Sigmoid colon (tissue), 4 donors: ENCODE results near the gene OR51B4.

ENCODE experiments used
- CTCF ChIP-seq, 4 experiments: fragments of 450-650 bp in 3 of 4; fragments of 200-600 bp in 1 of 4; IDR thresholded peaks; one replicate each; pipeline ENCODE4 v1.5.1; 2016 to 2019; ENCODE audit warnings: antibody characterized with exemption in 4 of 4, mild to moderate bottlenecking in 3 of 4, moderate library complexity in 2 of 4
- POLR2A ChIP-seq, 2 donors: fragments of 450-650 bp; IDR thresholded peaks; one replicate each; pipeline ENCODE4 v1.6.1; 2016; ENCODE audit warnings: antibody characterized with exemption in 2 of 2, mild to moderate bottlenecking in 2 of 2, moderate library complexity in 2 of 2
- POLR2AphosphoS5 ChIP-seq, 4 donors: sonication (generic); formaldehyde crosslinking; IDR thresholded peaks; one replicate each; pipeline ENCODE4 v1.6.1; 2017; ENCODE audit warnings: antibody characterized with exemption in 4 of 4

DNA sequence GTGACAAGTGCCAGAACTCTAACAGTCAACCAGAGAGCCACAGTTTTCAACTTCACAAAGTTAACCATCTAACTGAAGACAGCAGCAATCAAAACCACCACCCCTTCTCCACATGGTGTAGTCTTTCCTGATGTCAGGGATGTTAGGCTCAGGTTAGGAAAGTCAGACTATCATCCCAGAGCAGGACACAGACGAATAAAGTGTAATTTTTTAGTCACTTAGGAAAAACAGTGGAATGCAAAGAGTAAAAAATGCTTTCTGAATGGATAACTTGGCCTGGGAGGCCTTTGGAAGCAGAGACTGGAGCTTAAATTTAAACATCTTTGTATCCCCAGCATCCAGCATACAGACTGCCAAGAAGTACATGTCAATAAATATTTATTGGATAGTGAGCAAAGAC lies 15.4 kb downstream of the OR51B4 start:
- TF ChIP-seq CTCF (IDR thresholded peaks at IDR 0.05) (no peak), POLR2A (IDR thresholded peaks at IDR 0.05) (no peak), POLR2AphosphoS5 (IDR thresholded peaks at IDR 0.05) (no peak)
